Keratinocyte (primary cell): ENCODE measurements around the gene PKD2. TPM values are rescaled to one million over a fixed set of nuclear protein-coding genes. Genes with fewer than 3 reads are reported as not detected.

Experiments
- DNase-seq: peaks from one replicate; pipeline ENCODE4 v3.0.0-alpha.2; 2011; ENCODE audit warnings: low read depth, missing footprints, low spot score
- FAIRE-seq: peaks from 2 replicates; lab custom pipeline; 2011; peaks lifted over from hg19 to GRCh38; lab: Jason Lieb, UNC
- H2AFZ ChIP-seq: 2 replicates; pipeline ENCODE4 v1.6.0; 2012; ENCODE audit warnings: low read length, control low read depth, inconsistent platforms; ENCODE audit not compliant: control insufficient read depth
- H3K27ac ChIP-seq: 2 replicates; pipeline ENCODE4 v1.5.1; 2011; ENCODE audit warnings: low read length; ENCODE audit not compliant: control insufficient read depth, insufficient read depth
- H3K27me3 ChIP-seq: 3 replicates; pipeline ENCODE4 v1.6.0; 2011; ENCODE audit warnings: low read length; ENCODE audit not compliant: control insufficient read depth, insufficient read depth; ENCODE audit errors: extremely low read depth
- H3K36me3 ChIP-seq, 2 experiments: 2 replicates in 1 of 2; 3 replicates in 1 of 2; pipeline ENCODE4 v1.5.1; 2011; ENCODE audit warnings: low read length in 2 of 2, mild to moderate bottlenecking in 1 of 2; ENCODE audit not compliant: control insufficient read depth in 2 of 2, insufficient read depth in 2 of 2; ENCODE audit errors: extremely low read depth in 1 of 2
- H3K4me1 ChIP-seq: 3 replicates; pipeline ENCODE4 v1.5.1; 2011; ENCODE audit warnings: low read length; ENCODE audit not compliant: control insufficient read depth, insufficient read depth; ENCODE audit errors: extremely low read depth
- H3K4me2 ChIP-seq: 3 replicates; pipeline ENCODE4 v1.6.0; 2011; ENCODE audit warnings: low read depth, low read length; ENCODE audit not compliant: control insufficient read depth, insufficient read depth; ENCODE audit errors: extremely low read depth
- H3K4me3 ChIP-seq, 3 experiments: fragments of 200-600 bp in 1 of 3; sonication (generic) in 1 of 3; 2 replicates in 2 of 3; 3 replicates in 1 of 3; pipeline ENCODE4 v1.5.1; 2011 to 2016; ENCODE audit warnings: low read length in 3 of 3, mild to moderate bottlenecking in 3 of 3, control low read depth in 2 of 3, inconsistent platforms in 1 of 3, low read depth in 1 of 3, mixed read lengths in 1 of 3, mixed run types in 1 of 3, moderate library complexity in 1 of 3; ENCODE audit not compliant: control insufficient read depth in 2 of 3, insufficient read depth in 2 of 3; ENCODE audit errors: extremely low read depth in 1 of 3
- H3K79me2 ChIP-seq: 2 replicates; pipeline ENCODE4 v1.6.0; 2012; ENCODE audit warnings: low read length; ENCODE audit not compliant: control insufficient read depth, insufficient read depth
- H3K9ac ChIP-seq: 3 replicates; pipeline ENCODE4 v1.6.0; 2011; ENCODE audit warnings: low read length; ENCODE audit not compliant: control insufficient read depth, insufficient read depth; ENCODE audit errors: extremely low read depth
- H3K9me1 ChIP-seq: 3 replicates; pipeline ENCODE4 v1.6.0; 2011; ENCODE audit warnings: low read length; ENCODE audit not compliant: control insufficient read depth, insufficient read depth; ENCODE audit errors: extremely low read depth
- H3K9me3 ChIP-seq: 2 replicates; pipeline ENCODE4 v1.5.1; 2012; ENCODE audit warnings: low read depth, low read length; ENCODE audit not compliant: control insufficient read depth
- H4K20me1 ChIP-seq: 3 replicates; pipeline ENCODE4 v1.6.0; 2011; ENCODE audit warnings: low read length; ENCODE audit not compliant: control insufficient read depth, insufficient read depth; ENCODE audit errors: extremely low read depth
- EZH2 ChIP-seq: IDR thresholded peaks from one replicate; pipeline ENCODE4 v1.6.1; 2012; ENCODE audit warnings: inconsistent platforms, mild to moderate bottlenecking, low read length, moderate library complexity
- dilution Hi-C: fragments of 300-500 bp; cut with MboI; formaldehyde crosslinking; loops from one replicate; pipeline ENCODE4 v1.7.0; 2020; ENCODE audit warnings: low sequenced_read_pairs; ENCODE audit not compliant: extremely low pct_ligation_motif_present
- polyA plus RNA-seq, 5 experiments: library from polyadenylated mRNA; depleted of rRNA in 3 of 5; stranded (reverse) in 3 of 5; stranded (forward) in 1 of 5; unstranded in 1 of 5; fragments of >200 nt; gene quantifications; 1 replicate in 1 of 5; 2 replicates in 3 of 5; 3 replicates in 1 of 5; pipeline versions ENCODE4 v1.2.1 to v1.2.3, GENCODE V29; 2011 to 2012; ENCODE audit warnings: missing spikeins in 2 of 5, low read depth in 1 of 5, low replicate concordance in 1 of 5
- TF ChIP-seq, protein P1 (sequence below), 3 experiments: IDR thresholded peaks in 1 of 3; conservative IDR thresholded peaks in 1 of 3; optimal IDR thresholded peaks in 1 of 3; 2 replicates in 2 of 3; 3 replicates in 1 of 3; pipeline versions ENCODE3 to v1.5.1; 2011; ENCODE audit warnings: low read length in 3 of 3, mild to moderate bottlenecking in 3 of 3, moderate library complexity in 2 of 3, control low read depth in 1 of 3, inconsistent platforms in 1 of 3; ENCODE audit not compliant: insufficient read depth in 2 of 3; ENCODE audit errors: extremely low read depth in 1 of 3

Gene PKD2
- polyA plus RNA-seq, 1 donor (not counting 4 experiments of a cell fraction or from before 2014, with no cell fraction given), result 21.5 TPM

DNA sequence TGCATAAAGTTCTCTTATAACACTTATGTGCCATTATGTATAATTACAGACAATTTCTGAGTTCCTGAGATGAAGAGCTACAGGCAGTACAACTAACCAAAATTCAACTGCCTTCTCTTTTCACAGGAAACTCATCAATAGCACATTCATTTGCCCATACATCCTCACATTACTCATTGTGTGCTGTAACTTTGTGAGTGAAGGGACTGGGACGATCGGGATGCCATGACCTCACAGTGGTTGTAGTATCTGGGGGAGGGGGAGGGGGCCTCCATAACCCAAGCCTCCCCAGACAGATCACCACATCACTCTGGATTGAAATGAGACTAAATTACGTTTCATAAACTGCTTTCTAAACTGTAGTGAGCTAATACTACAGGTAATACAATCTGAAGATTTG lies 90.3 kb downstream of the PKD2 start:
- Histone ChIP-seq H3K27ac (no peak overlapping the region), H3K4me3 (no peak overlapping the region), H3K9ac (no peak overlapping the region), H3K9me1 (no peaks in the 10 kb centered on the region), H2AFZ (no peak overlapping the region), H3K4me1 (no peaks in the 10 kb centered on the region), H3K79me2 (no peaks in the 10 kb centered on the region), H3K9me3 (no peaks in the 10 kb centered on the region), H3K27me3 (no peaks in the 10 kb centered on the region), H3K36me3 (no peaks in the 10 kb centered on the region), H3K4me2 (no peak overlapping the region), H4K20me1 (no peaks in the 10 kb centered on the region)
- dilution Hi-C loops, result no loop called here
- no peak for FAIRE-seq
- no peak for TF ChIP-seq EZH2
- TF ChIP-seq, protein P1, sequence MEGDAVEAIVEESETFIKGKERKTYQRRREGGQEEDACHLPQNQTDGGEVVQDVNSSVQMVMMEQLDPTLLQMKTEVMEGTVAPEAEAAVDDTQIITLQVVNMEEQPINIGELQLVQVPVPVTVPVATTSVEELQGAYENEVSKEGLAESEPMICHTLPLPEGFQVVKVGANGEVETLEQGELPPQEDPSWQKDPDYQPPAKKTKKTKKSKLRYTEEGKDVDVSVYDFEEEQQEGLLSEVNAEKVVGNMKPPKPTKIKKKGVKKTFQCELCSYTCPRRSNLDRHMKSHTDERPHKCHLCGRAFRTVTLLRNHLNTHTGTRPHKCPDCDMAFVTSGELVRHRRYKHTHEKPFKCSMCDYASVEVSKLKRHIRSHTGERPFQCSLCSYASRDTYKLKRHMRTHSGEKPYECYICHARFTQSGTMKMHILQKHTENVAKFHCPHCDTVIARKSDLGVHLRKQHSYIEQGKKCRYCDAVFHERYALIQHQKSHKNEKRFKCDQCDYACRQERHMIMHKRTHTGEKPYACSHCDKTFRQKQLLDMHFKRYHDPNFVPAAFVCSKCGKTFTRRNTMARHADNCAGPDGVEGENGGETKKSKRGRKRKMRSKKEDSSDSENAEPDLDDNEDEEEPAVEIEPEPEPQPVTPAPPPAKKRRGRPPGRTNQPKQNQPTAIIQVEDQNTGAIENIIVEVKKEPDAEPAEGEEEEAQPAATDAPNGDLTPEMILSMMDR (optimal IDR thresholded peaks at IDR 0.05 in 1 of 3, IDR thresholded peaks at IDR 0.05 in 1 of 3, conservative IDR thresholded peaks at IDR 0.05 in 1 of 3; ENCODE audit: extremely low read depth in 1 of 3, insufficient read depth in 2 of 3, low read length in 3 of 3), result no peak
- no peak for DNase-seq

DNA sequence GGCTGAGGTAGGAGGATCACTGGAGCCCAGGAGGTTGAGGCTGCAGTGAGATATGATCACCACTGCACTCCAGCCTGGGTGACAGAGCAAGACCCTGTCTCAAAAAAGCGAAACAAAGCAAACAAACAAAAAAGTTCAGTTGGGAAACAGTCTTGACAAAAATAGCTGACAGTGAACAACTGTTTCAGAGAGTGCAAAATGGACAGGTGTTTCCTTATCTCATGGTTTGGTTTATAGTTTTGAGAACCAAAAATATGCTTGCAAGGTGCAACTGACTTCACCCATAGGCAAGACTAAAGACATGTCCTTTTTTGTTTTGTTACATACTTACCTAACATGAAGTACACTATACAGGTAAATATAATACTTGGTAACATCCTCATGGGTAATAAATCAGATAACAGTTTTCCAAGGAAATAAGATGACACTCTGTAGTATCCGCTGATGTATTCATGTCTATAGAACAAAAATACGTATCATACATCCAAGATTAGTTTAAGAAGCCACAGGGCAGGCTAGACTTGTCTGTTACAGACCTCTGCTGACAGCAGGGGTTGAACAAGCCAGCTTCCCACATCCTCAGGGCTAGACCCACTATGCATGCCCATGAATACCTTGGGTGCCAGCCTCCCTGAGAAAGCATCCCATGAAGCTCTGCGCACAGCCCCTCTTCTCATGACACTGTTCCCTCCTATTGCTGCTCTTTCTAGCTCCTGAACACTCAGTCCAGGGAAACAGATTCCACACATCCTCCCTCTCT lies 91.7 kb downstream of the PKD2 start:
- Histone ChIP-seq H2AFZ (no peak overlapping the region), H3K9me3 (no peaks in the 10 kb centered on the region), H4K20me1 (no peaks in the 10 kb centered on the region), H3K79me2 (no peaks in the 10 kb centered on the region), H3K27me3 (no peaks in the 10 kb centered on the region), H3K4me3 (no peak overlapping the region), H3K4me1 (no peaks in the 10 kb centered on the region), H3K9me1 (no peaks in the 10 kb centered on the region), H3K27ac (no peak overlapping the region), H3K4me2 (no peak overlapping the region), H3K36me3 (no peaks in the 10 kb centered on the region), H3K9ac (no peak overlapping the region)
- FAIRE-seq (no peak), DNase-seq (no peak)
- dilution Hi-C loops, result no loop called here
- no peak for TF ChIP-seq EZH2
- TF ChIP-seq, protein P1 (optimal IDR thresholded peaks at IDR 0.05 in 1 of 3, IDR thresholded peaks at IDR 0.05 in 1 of 3, conservative IDR thresholded peaks at IDR 0.05 in 1 of 3; ENCODE audit: extremely low read depth in 1 of 3, insufficient read depth in 2 of 3, low read length in 3 of 3), result no peak
